Mammary epithelial cell (primary cell): ENCODE results near the gene LTA4H.

Experiments used
- EZH2 ChIP-seq: IDR thresholded peaks from 2 replicates; pipeline ENCODE4 v1.6.1; 2012; ENCODE audit warnings: low read length, inconsistent platforms, borderline replicate concordance
- TF ChIP-seq, protein P1 (sequence below), 2 donors: IDR thresholded peaks in 1 of 2; conservative IDR thresholded peaks in 1 of 2; 2 replicates each; pipeline ENCODE4 v1.5.1; 2011 to 2012; ENCODE audit warnings: inconsistent platforms in 2 of 2, low read length in 2 of 2, mild to moderate bottlenecking in 2 of 2, control low read depth in 1 of 2, low read depth in 1 of 2; ENCODE audit not compliant: insufficient read depth in 1 of 2; ENCODE audit errors: extremely low read depth in 1 of 2

DNA sequence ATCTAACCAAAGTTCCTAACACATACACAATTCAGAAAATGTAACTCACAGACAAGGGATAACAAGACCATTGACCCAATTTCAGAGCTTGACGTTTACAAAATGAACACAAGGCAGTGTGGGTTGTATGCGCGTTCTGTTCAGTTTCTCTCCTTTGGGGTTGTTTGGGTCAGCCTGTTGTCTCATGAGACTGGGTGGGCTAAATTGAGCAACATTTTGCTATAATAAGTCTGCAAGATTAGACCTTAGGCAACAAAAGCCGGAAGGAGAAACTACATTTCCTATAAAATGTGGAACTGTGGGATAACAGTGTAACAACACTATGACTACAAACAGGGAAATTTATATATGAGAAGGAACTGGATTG lies 18.8 kb upstream of the LTA4H start:
- TF ChIP-seq EZH2, result no peak
- TF ChIP-seq, protein P1, sequence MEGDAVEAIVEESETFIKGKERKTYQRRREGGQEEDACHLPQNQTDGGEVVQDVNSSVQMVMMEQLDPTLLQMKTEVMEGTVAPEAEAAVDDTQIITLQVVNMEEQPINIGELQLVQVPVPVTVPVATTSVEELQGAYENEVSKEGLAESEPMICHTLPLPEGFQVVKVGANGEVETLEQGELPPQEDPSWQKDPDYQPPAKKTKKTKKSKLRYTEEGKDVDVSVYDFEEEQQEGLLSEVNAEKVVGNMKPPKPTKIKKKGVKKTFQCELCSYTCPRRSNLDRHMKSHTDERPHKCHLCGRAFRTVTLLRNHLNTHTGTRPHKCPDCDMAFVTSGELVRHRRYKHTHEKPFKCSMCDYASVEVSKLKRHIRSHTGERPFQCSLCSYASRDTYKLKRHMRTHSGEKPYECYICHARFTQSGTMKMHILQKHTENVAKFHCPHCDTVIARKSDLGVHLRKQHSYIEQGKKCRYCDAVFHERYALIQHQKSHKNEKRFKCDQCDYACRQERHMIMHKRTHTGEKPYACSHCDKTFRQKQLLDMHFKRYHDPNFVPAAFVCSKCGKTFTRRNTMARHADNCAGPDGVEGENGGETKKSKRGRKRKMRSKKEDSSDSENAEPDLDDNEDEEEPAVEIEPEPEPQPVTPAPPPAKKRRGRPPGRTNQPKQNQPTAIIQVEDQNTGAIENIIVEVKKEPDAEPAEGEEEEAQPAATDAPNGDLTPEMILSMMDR (conservative IDR thresholded peaks at IDR 0.05 in 1 of 2, IDR thresholded peaks at IDR 0.05 in 1 of 2; ENCODE audit: extremely low read depth in 1 of 2, insufficient read depth in 1 of 2, low read depth in 1 of 2, low read length in 2 of 2), result no peak
